Umbilical cord (tissue), 1 donor: ENCODE measurements around the gene RHOXF2B. TPM values are rescaled to one million over a fixed set of nuclear protein-coding genes. Genes with fewer than 3 reads are reported as not detected.

Experiments
- total RNA-seq: library from RNA; depleted of rRNA; stranded (reverse); fragments of >200 nt; gene quantifications from one replicate; pipeline ENCODE4 v1.2.3, GENCODE V29; 2014; ENCODE audit warnings: low replicate concordance; ENCODE audit not compliant: insufficient read depth

The RHOXF2B gene
- total RNA-seq, 1 donor from 2014 or later: not detected

Other genes starting within 250 kb of the RHOXF2B start
- 11.6 TPM for gene UPF3B, start 224.7 kb downstream of the RHOXF2B start, total RNA-seq
- 14.7 TPM for gene RNF113A, start 206.0 kb downstream of the RHOXF2B start, total RNA-seq
- gene NDUFA1, start 205.9 kb downstream of the RHOXF2B start, total RNA-seq: 36.6 TPM
- not detected for gene AKAP14, start 181.8 kb downstream of the RHOXF2B start, total RNA-seq
- gene NKAP, start 133.9 kb downstream of the RHOXF2B start, total RNA-seq: 4.1 TPM
- not detected for gene RHOXF1, start 38.2 kb upstream of the RHOXF2B start, total RNA-seq
- 0.96 TPM for gene RHOXF2, start 80.9 kb upstream of the RHOXF2B start, total RNA-seq
- 15.9 TPM for gene ZBTB33, start 173.1 kb upstream of the RHOXF2B start, total RNA-seq
- 1.7 TPM for gene TMEM255A, start 233.8 kb upstream of the RHOXF2B start, total RNA-seq